Measurements from ENCODE around the gene MATN3.

The MATN3 gene, protein sequence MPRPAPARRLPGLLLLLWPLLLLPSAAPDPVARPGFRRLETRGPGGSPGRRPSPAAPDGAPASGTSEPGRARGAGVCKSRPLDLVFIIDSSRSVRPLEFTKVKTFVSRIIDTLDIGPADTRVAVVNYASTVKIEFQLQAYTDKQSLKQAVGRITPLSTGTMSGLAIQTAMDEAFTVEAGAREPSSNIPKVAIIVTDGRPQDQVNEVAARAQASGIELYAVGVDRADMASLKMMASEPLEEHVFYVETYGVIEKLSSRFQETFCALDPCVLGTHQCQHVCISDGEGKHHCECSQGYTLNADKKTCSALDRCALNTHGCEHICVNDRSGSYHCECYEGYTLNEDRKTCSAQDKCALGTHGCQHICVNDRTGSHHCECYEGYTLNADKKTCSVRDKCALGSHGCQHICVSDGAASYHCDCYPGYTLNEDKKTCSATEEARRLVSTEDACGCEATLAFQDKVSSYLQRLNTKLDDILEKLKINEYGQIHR

DNA sequence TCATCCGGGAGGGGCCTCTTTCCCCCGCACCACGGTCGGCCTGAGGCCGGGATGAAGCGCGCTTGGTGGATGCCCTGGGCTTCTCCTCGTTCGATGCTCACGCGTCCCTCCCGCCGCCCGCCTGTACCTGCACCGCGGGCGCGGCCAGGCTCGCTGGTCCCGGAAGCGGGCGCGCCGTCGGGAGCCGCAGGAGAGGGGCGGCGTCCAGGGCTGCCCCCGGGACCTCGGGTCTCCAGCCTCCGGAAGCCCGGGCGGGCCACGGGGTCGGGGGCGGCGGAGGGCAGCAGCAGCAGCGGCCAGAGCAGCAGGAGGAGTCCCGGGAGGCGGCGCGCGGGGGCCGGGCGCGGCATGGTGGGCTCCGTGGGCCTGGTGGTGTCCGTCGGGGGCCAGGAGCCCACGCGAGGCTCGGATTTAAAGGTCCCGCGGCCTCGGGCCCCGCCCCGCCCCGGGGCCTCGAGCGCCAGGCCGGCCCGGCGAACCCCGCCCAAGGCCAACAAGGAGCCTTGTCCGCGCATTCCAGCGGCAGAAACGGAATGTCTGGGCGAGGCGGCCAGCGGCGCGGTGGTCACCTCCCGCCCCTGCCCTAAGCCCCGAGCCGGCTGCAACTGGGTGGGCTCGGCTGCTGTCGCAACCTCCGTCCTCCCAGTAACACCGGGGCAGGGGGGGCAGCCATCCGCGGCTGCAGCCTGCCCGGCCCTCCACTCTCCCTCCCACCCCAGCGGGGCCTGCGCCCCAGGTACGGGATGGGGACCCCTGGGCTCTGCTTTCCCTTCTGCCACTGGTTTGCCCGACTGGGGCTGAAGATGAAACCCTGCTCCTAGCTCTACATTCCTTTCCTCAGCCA lies at the start of gene MATN3:
Gene MATN3, minus strand, starts transcription at position 387 of the 844 bp plus-strand sequence. Its CDS starts 37 bp downstream, at position 350.
- DNase-seq (ENCODE audit: low spot score in 2 of 2), result no peak
- peak within 1 kb of the TSS; percentile 65 for H3K4me3 Mint-ChIP-seq
- no peaks in the 10 kb centered on the region for H3K9me3 Mint-ChIP-seq
- H3K27ac Mint-ChIP-seq (ENCODE audit: low read depth), result no peak within 1 kb of the TSS
- ATAC-seq (replicated peaks; ENCODE audit: extremely low read depth, poor library complexity, severe bottlenecking), result no peak
- H3K36me3 Mint-ChIP-seq (ENCODE audit: insufficient read depth), result no peaks in the 10 kb centered on the region
- H3K4me1 Mint-ChIP-seq, result peaks cover 6% of the 10 kb centered on the region
- peaks cover 68% of the 10 kb centered on the region for H3K27me3 Mint-ChIP-seq

GRCh38 chr2:20061940-20062339 lies 49.5 kb upstream of the MATN3 start:
- Mint-ChIP-seq H3K4me3 (no peak overlapping the region), H3K27me3 (peaks cover 32% of the 10 kb centered on the region), H3K4me1 (no peaks in the 10 kb centered on the region), H3K27ac (ENCODE audit: low read depth) (no peak overlapping the region), H3K9me3 (no peaks in the 10 kb centered on the region), H3K36me3 (ENCODE audit: insufficient read depth) (no peaks in the 10 kb centered on the region)
- DNase-seq (ENCODE audit: low spot score in 2 of 2), result no peak
- no peak for ATAC-seq (replicated peaks; ENCODE audit: extremely low read depth, poor library complexity, severe bottlenecking)

DNA sequence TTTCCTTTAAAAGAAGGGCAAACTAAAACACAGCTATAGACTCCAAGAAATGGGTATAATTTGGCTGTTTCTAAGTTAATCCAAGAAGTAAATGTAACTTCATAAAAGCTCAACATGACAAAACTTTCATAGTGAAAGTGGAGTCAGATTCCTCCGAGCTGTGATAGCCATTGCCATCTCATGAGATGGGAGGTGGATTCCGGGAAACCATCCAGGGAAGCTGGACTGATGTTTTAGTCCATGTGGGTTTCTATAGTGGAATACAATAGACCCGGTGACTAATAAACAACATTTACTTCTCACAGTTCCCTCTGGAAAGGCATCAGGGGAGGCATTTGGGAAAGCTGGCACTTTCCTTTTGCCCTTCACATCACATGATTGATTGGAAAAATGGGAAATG lies 49.0 kb upstream of the MATN3 start:
- H3K27ac Mint-ChIP-seq (ENCODE audit: low read depth), result no peak overlapping the region
- H3K36me3 Mint-ChIP-seq (ENCODE audit: insufficient read depth), result no peaks in the 10 kb centered on the region
- H3K9me3 Mint-ChIP-seq, result no peaks in the 10 kb centered on the region
- H3K4me1 Mint-ChIP-seq, result no peaks in the 10 kb centered on the region
- peaks cover 37% of the 10 kb centered on the region for H3K27me3 Mint-ChIP-seq
- H3K4me3 Mint-ChIP-seq, result no peak overlapping the region
- DNase-seq (ENCODE audit: low spot score in 2 of 2), result no peak
- no peak for ATAC-seq (replicated peaks; ENCODE audit: extremely low read depth, poor library complexity, severe bottlenecking)

DNA sequence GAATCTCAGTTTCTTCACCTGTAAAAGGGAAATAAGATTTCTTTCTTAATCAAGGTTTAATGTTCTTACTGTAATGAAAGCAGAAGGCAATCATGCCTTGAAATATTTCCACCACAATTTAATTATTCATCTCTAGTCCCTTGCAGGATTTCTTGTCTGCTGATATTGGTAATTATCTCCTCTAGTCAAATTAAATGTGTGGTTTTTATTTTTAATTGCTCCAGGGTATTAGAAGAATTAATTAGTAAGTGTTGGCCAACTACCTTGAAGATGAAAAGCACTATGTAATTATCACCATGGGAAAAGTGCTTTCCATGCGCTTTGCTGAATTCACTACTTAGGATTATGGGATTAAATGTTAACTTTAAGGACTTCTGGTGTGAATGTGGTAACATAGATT lies 47.6 kb upstream of the MATN3 start:
- H3K36me3 Mint-ChIP-seq (ENCODE audit: insufficient read depth), result peaks cover 2% of the 10 kb centered on the region
- ATAC-seq (replicated peaks; ENCODE audit: extremely low read depth, poor library complexity, severe bottlenecking) (no peak), DNase-seq (ENCODE audit: low spot score in 2 of 2) (no peak)
- H3K4me1 Mint-ChIP-seq, result no peaks in the 10 kb centered on the region
- H3K27ac Mint-ChIP-seq (ENCODE audit: low read depth), result no peak overlapping the region
- H3K9me3 Mint-ChIP-seq, result no peaks in the 10 kb centered on the region
- peaks cover 50% of the 10 kb centered on the region for H3K27me3 Mint-ChIP-seq
- H3K4me3 Mint-ChIP-seq, result no peak overlapping the region

DNA sequence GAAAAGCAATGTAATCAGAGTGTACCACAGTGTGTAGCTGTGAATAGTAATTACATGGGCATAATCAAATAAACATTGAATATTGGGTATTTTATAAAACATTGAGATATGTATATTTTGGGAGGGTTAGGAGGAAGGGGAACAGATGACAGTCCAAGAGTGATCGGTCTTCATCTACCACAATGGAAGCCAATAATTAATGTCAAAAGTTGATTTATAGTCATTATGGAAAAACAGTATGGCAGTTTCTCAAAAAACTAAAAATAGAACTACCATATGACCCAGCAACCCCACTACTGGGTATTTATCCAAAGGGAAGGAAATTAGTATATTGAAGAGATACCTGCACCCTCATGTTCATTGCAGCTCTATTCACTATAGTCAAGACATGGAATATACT lies 44.8 kb upstream of the MATN3 start:
- Mint-ChIP-seq H3K36me3 (ENCODE audit: insufficient read depth) (peaks cover 2% of the 10 kb centered on the region), H3K4me3 (no peak overlapping the region), H3K27ac (ENCODE audit: low read depth) (no peak overlapping the region), H3K9me3 (no peaks in the 10 kb centered on the region), H3K27me3 (peaks cover 62% of the 10 kb centered on the region), H3K4me1 (no peaks in the 10 kb centered on the region)
- no peak for ATAC-seq (replicated peaks; ENCODE audit: extremely low read depth, poor library complexity, severe bottlenecking)
- no peak for DNase-seq (ENCODE audit: low spot score in 2 of 2)

GRCh38 chr2:20054931-20055330 lies 42.5 kb upstream of the MATN3 start:
- DNase-seq (ENCODE audit: low spot score in 2 of 2) (no peak), ATAC-seq (replicated peaks; ENCODE audit: extremely low read depth, poor library complexity, severe bottlenecking) (no peak)
- Mint-ChIP-seq H3K9me3 (no peaks in the 10 kb centered on the region), H3K4me1 (no peaks in the 10 kb centered on the region), H3K27ac (ENCODE audit: low read depth) (no peak overlapping the region), H3K27me3 (peaks cover 44% of the 10 kb centered on the region), H3K36me3 (ENCODE audit: insufficient read depth) (peaks cover 6% of the 10 kb centered on the region), H3K4me3 (no peak overlapping the region)

DNA sequence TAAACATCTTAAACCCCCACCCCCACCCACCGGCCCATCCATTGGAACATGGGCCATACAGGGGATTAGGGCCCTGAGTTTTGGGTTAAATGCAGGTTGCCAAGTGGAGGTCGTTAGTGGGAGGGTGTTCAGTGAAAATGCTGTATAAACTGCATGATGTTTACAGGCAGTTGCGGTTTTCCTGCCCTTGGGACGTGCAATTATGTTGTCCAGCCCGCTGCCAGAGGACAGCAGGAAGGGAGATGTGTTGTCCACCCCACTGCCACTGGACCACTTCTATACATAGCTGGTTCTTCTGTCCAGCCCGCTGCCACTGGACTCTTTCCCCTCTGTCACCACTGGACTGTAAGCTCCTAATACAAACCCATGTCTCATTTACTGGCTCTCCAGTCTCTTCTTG lies 41.7 kb upstream of the MATN3 start:
- Mint-ChIP-seq H3K27ac (ENCODE audit: low read depth) (no peak overlapping the region), H3K4me1 (no peaks in the 10 kb centered on the region)

GRCh38 chr2:20052861-20053281 lies 40.4 kb upstream of the MATN3 start:
- Mint-ChIP-seq H3K4me3 (no peak overlapping the region), H3K36me3 (ENCODE audit: insufficient read depth) (peaks cover 6% of the 10 kb centered on the region), H3K4me1 (no peaks in the 10 kb centered on the region), H3K27me3 (peaks cover 39% of the 10 kb centered on the region), H3K9me3 (no peaks in the 10 kb centered on the region), H3K27ac (ENCODE audit: low read depth) (no peak overlapping the region)
- DNase-seq (ENCODE audit: low spot score in 2 of 2) (no peak), ATAC-seq (replicated peaks; ENCODE audit: extremely low read depth, poor library complexity, severe bottlenecking) (no peak)

More for the DNA sequence above, 41.7 kb upstream of the MATN3 start:
- Mint-ChIP-seq H3K36me3 (ENCODE audit: insufficient read depth) (peaks cover 6% of the 10 kb centered on the region), H3K27me3 (peaks cover 44% of the 10 kb centered on the region), H3K4me3 (no peak overlapping the region), H3K9me3 (no peaks in the 10 kb centered on the region)
- DNase-seq (ENCODE audit: low spot score in 2 of 2), result no peak
- ATAC-seq (replicated peaks; ENCODE audit: extremely low read depth, poor library complexity, severe bottlenecking), result no peak

DNA sequence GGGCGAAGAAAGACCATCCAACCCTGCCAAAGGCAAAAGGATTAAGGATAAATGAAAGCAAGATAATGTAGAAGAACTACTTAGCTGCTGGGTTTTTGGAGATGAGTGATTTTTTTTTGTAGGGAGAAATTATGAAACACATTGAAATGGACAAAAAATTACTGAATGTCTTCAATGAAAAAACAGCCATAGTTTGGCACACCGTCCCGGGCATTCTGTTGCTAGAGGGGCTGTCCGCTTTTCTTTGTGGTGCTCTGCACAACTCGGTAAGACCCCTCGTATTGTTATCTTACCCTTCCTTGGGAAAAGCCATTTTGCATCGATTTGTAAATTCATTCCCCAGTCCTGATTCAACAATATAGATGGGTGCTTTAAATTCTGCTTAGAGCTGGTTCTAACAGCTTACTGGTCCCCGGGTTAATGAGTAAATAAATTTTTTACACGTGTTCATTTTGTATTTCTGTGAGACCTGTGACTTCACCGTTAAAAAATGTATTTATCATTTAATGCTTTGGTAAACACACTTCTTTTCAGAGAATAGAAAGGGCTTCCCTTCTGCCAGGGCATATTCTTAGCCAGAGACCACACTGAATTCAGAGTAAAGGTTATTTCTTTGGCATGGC lies 39.9 kb upstream of the MATN3 start:
- H3K4me1 Mint-ChIP-seq, result no peaks in the 10 kb centered on the region
- H3K36me3 Mint-ChIP-seq (ENCODE audit: insufficient read depth), result peaks cover 6% of the 10 kb centered on the region
- ATAC-seq (replicated peaks; ENCODE audit: extremely low read depth, poor library complexity, severe bottlenecking) (no peak), DNase-seq (ENCODE audit: low spot score in 2 of 2) (no peak)
- H3K27ac Mint-ChIP-seq (ENCODE audit: low read depth), result no peak overlapping the region
- H3K9me3 Mint-ChIP-seq, result no peaks in the 10 kb centered on the region
- no peak overlapping the region for H3K4me3 Mint-ChIP-seq
- H3K27me3 Mint-ChIP-seq, result peaks cover 34% of the 10 kb centered on the region

DNA sequence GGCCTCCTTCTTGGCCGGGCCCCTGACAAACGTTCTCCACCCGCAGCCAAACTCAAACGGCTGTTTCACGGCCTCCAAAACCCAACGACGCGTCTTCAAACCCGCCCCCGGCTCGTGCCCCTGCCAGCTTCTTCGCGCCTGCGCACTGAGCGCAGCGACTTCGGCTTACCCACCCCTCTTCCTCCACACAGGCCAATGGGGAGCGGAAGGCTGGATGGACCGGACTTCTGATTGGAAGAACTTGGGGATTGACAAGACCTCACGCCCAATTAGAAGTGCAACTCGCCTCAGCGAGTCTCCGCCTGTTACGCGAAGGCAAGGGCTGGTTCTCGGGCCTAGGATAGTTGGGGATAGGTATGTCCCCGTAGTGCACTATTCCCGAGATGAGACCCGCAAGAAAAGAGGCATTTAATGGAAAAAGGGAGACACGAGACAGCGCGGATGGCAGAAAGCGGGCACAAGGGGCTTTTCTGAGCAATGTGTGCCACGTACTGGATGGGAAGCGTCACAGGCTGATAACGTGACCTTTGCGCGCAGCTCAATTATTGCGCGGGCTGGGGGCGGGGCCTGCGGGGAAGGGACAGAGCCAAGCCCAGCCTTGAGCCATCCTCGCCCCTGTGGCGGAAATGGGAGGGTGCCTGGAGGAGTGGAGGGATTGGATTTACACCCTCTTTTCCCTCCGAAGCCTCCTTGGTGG lies 39.2 kb upstream of the MATN3 start, which contains the start of gene LAPTM4A:
Gene LAPTM4A, minus strand, starts transcription at position 97 of the 697 bp plus-strand sequence. CDS start 108 bp downstream, outside the sequence.
- peaks cover 27% of the 10 kb centered on the region for H3K27me3 Mint-ChIP-seq
- H3K9me3 Mint-ChIP-seq, result no peaks in the 10 kb centered on the region
- no peaks in the 10 kb centered on the region for H3K4me1 Mint-ChIP-seq
- peaks cover 6% of the 10 kb centered on the region for H3K36me3 Mint-ChIP-seq (ENCODE audit: insufficient read depth)
- no peak within 1 kb of the TSS for H3K27ac Mint-ChIP-seq (ENCODE audit: low read depth)
- ATAC-seq (replicated peaks; ENCODE audit: extremely low read depth, poor library complexity, severe bottlenecking) (peak; percentile 93), DNase-seq (ENCODE audit: low spot score in 2 of 2) (peak; percentile 93 to 96)
- no peak within 1 kb of the TSS for H3K4me3 Mint-ChIP-seq

- H3K9me3 Mint-ChIP-seq, result no peaks in the 10 kb centered on the region
- peaks cover 6% of the 10 kb centered on the region for H3K36me3 Mint-ChIP-seq (ENCODE audit: insufficient read depth)
- H3K4me1 Mint-ChIP-seq, result no peaks in the 10 kb centered on the region
- no peak overlapping the region for H3K27ac Mint-ChIP-seq (ENCODE audit: low read depth)
- DNase-seq (ENCODE audit: low spot score in 2 of 2) (no peak), ATAC-seq (replicated peaks; ENCODE audit: extremely low read depth, poor library complexity, severe bottlenecking) (peak; percentile 20)
- H3K27me3 Mint-ChIP-seq, result peaks cover 19% of the 10 kb centered on the region
- no peak overlapping the region for H3K4me3 Mint-ChIP-seq
Observed at GRCh38 chr2:20050646-20051531, 38.4 kb upstream of the MATN3 start.
